Measurements from ENCODE around the gene NAT8L.

- TF ChIP-seq CTCF (conservative IDR thresholded peaks at IDR 0.05; ENCODE audit: low read depth, low read length) (no peak), CHD1 (IDR thresholded peaks at IDR 0.05; ENCODE audit: low read depth, low read length) (no peak), RAD21 (IDR thresholded peaks at IDR 0.05; ENCODE audit: low read length) (no peak), MXI1 (IDR thresholded peaks at IDR 0.05; ENCODE audit: borderline replicate concordance, low read depth, low read length) (no peak), POLR2A (IDR thresholded peaks at IDR 0.05; ENCODE audit: low read depth, low read length) (no peak), RCOR1 (IDR thresholded peaks at IDR 0.05; ENCODE audit: insufficient replicate concordance, low read length) (no peak), SMC3 (IDR thresholded peaks at IDR 0.05; ENCODE audit: low read depth, low read length) (no peak), MAFK (IDR thresholded peaks at IDR 0.05; ENCODE audit: low read depth, low read length) (no peak)
- TF ChIP-seq, protein P1, sequence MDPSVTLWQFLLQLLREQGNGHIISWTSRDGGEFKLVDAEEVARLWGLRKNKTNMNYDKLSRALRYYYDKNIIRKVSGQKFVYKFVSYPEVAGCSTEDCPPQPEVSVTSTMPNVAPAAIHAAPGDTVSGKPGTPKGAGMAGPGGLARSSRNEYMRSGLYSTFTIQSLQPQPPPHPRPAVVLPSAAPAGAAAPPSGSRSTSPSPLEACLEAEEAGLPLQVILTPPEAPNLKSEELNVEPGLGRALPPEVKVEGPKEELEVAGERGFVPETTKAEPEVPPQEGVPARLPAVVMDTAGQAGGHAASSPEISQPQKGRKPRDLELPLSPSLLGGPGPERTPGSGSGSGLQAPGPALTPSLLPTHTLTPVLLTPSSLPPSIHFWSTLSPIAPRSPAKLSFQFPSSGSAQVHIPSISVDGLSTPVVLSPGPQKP (IDR thresholded peaks at IDR 0.05; ENCODE audit: borderline replicate concordance, low read depth, low read length) = no peak
- TF ChIP-seq, protein P2, sequence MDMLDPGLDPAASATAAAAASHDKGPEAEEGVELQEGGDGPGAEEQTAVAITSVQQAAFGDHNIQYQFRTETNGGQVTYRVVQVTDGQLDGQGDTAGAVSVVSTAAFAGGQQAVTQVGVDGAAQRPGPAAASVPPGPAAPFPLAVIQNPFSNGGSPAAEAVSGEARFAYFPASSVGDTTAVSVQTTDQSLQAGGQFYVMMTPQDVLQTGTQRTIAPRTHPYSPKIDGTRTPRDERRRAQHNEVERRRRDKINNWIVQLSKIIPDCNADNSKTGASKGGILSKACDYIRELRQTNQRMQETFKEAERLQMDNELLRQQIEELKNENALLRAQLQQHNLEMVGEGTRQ (IDR thresholded peaks at IDR 0.05; ENCODE audit: low read depth, low read length) = no peak
These were observed 10.2 kb downstream of the NAT8L start for GRCh38 chr4:2069161-2069971.
